ENCODE results near the gene TRAPPC12. TPM values are rescaled to one million over a fixed set of nuclear protein-coding genes. Genes with fewer than 3 reads are reported as not detected.

Gene TRAPPC12
- polyA plus RNA-seq, 1 donor (not counting 4 experiments of a cell fraction or from before 2014, with no cell fraction given): 44.2 TPM

GRCh38 chr2:3413697-3414096 lies 34.2 kb downstream of the TRAPPC12 start:
- no peaks in the 10 kb centered on the region for H3K4me1 ChIP-seq (ENCODE audit: control insufficient read depth, extremely low read depth, insufficient read depth, low read length)
- H3K79me2 ChIP-seq (ENCODE audit: control insufficient read depth, insufficient read depth, low read length): peaks cover 15% of the 10 kb centered on the region
- dilution Hi-C loops (cut with MboI; ENCODE audit: extremely low pct_ligation_motif_present, low sequenced_read_pairs): no loop called here
- H3K9me1 ChIP-seq (ENCODE audit: control insufficient read depth, extremely low read depth, insufficient read depth, low read length): no peaks in the 10 kb centered on the region
- no peak overlapping the region for H3K4me2 ChIP-seq (ENCODE audit: control insufficient read depth, extremely low read depth, insufficient read depth, low read depth, low read length)
- H3K9ac ChIP-seq (ENCODE audit: control insufficient read depth, extremely low read depth, insufficient read depth, low read length): no peak overlapping the region
- FAIRE-seq: no peak
- no peaks in the 10 kb centered on the region for H4K20me1 ChIP-seq (ENCODE audit: control insufficient read depth, extremely low read depth, insufficient read depth, low read length)
- H2AFZ ChIP-seq (ENCODE audit: control insufficient read depth, low read length): no peak overlapping the region
- H3K4me3 ChIP-seq (ENCODE audit: control insufficient read depth in 2 of 3, extremely low read depth in 1 of 3, insufficient read depth in 2 of 3, low read depth in 1 of 3, low read length in 3 of 3): no peak overlapping the region
- H3K27me3 ChIP-seq (ENCODE audit: control insufficient read depth, extremely low read depth, insufficient read depth, low read length): no peaks in the 10 kb centered on the region
- DNase-seq (ENCODE audit: low read depth, low spot score): no peak
- H3K9me3 ChIP-seq (ENCODE audit: control insufficient read depth, low read depth, low read length): no peaks in the 10 kb centered on the region
- no peak for TF ChIP-seq EZH2 (IDR thresholded peaks at IDR 0.05; ENCODE audit: low read length)
- TF ChIP-seq CTCF (optimal IDR thresholded peaks at IDR 0.05 in 1 of 3, IDR thresholded peaks at IDR 0.05 in 1 of 3, conservative IDR thresholded peaks at IDR 0.05 in 1 of 3; ENCODE audit: extremely low read depth in 1 of 3, insufficient read depth in 2 of 3, low read length in 3 of 3): no peak
- peaks cover 7 to 11% of the 10 kb centered on the region in 2 experiments for H3K36me3 ChIP-seq (ENCODE audit: control insufficient read depth in 2 of 2, extremely low read depth in 1 of 2, insufficient read depth in 2 of 2, low read length in 2 of 2)
- H3K27ac ChIP-seq (ENCODE audit: control insufficient read depth, insufficient read depth, low read length): no peak overlapping the region

- FAIRE-seq (no peak), DNase-seq (ENCODE audit: low read depth, low spot score) (no peak)
- no peak for TF ChIP-seq CTCF (optimal IDR thresholded peaks at IDR 0.05 in 1 of 3, IDR thresholded peaks at IDR 0.05 in 1 of 3, conservative IDR thresholded peaks at IDR 0.05 in 1 of 3; ENCODE audit: extremely low read depth in 1 of 3, insufficient read depth in 2 of 3, low read length in 3 of 3)
- TF ChIP-seq EZH2 (IDR thresholded peaks at IDR 0.05; ENCODE audit: low read length): no peak
- H3K4me3 ChIP-seq (ENCODE audit: control insufficient read depth in 2 of 3, extremely low read depth in 1 of 3, insufficient read depth in 2 of 3, low read depth in 1 of 3, low read length in 3 of 3): no peak overlapping the region
- H3K4me1 ChIP-seq (ENCODE audit: control insufficient read depth, extremely low read depth, insufficient read depth, low read length): no peaks in the 10 kb centered on the region
- H4K20me1 ChIP-seq (ENCODE audit: control insufficient read depth, extremely low read depth, insufficient read depth, low read length): no peaks in the 10 kb centered on the region
- no peaks in the 10 kb centered on the region for H3K9me3 ChIP-seq (ENCODE audit: control insufficient read depth, low read depth, low read length)
- peaks cover 7 to 11% of the 10 kb centered on the region in 2 experiments for H3K36me3 ChIP-seq (ENCODE audit: control insufficient read depth in 2 of 2, extremely low read depth in 1 of 2, insufficient read depth in 2 of 2, low read length in 2 of 2)
- H3K4me2 ChIP-seq (ENCODE audit: control insufficient read depth, extremely low read depth, insufficient read depth, low read depth, low read length): no peak overlapping the region
- no peaks in the 10 kb centered on the region for H3K27me3 ChIP-seq (ENCODE audit: control insufficient read depth, extremely low read depth, insufficient read depth, low read length)
- H3K9me1 ChIP-seq (ENCODE audit: control insufficient read depth, extremely low read depth, insufficient read depth, low read length): no peaks in the 10 kb centered on the region
- no peak overlapping the region for H2AFZ ChIP-seq (ENCODE audit: control insufficient read depth, low read length)
- no peak overlapping the region for H3K27ac ChIP-seq (ENCODE audit: control insufficient read depth, insufficient read depth, low read length)
- peaks cover 12% of the 10 kb centered on the region for H3K79me2 ChIP-seq (ENCODE audit: control insufficient read depth, insufficient read depth, low read length)
- dilution Hi-C loops (cut with MboI; ENCODE audit: extremely low pct_ligation_motif_present, low sequenced_read_pairs): no loop called here
- no peak overlapping the region for H3K9ac ChIP-seq (ENCODE audit: control insufficient read depth, extremely low read depth, insufficient read depth, low read length)
These were observed 34.8 kb downstream of the TRAPPC12 start for GRCh38 chr2:3414133-3414860.
